Esophagus squamous epithelium (tissue), 5 donors: Measurements from ENCODE around the gene CRYZL1. TPM values are rescaled to one million over a fixed set of nuclear protein-coding genes. Genes with fewer than 3 reads are reported as not detected.

Source experiments
- DNase-seq: peaks from one replicate; lab custom pipeline; 2025; lab: John Stamatoyannopoulos, UW
- H3K27ac ChIP-seq, 4 donors: fragments of 200-600 bp; sonication (generic); one replicate each; pipeline ENCODE4 v1.5.1; 2016 to 2019; ENCODE audit warnings: mild to moderate bottlenecking in 1 of 4
- H3K27me3 ChIP-seq, 4 donors: fragments of 200-600 bp; sonication (generic); 1 replicate in 3 of 4; 2 replicates in 1 of 4; pipeline versions ENCODE4 v1.5.1 to v1.6.0; 2017 to 2021; ENCODE audit warnings: antibody characterized with exemption in 1 of 4
- H3K36me3 ChIP-seq, 3 donors: fragments of 200-600 bp; sonication (generic); one replicate each; pipeline ENCODE4 v1.5.1; 2016 to 2019
- H3K4me1 ChIP-seq, 3 donors: fragments of 200-600 bp; sonication (generic); one replicate each; pipeline ENCODE4 v1.5.1; 2017 to 2019
- H3K4me3 ChIP-seq, 4 donors: fragments of 200-600 bp; sonication (generic); 1 replicate in 3 of 4; 2 replicates in 1 of 4; pipeline ENCODE4 v1.5.1; 2016 to 2019; ENCODE audit warnings: mild to moderate bottlenecking in 2 of 4, moderate library complexity in 1 of 4
- H3K9me3 ChIP-seq, 3 donors: fragments of 200-600 bp; sonication (generic); one replicate each; pipeline ENCODE4 v1.5.1; 2016 to 2019
- CTCF ChIP-seq, 6 experiments: fragments of 450-650 bp in 4 of 6; fragments of 200-600 bp in 2 of 6; sonication (generic) in 2 of 6; IDR thresholded peaks; one replicate each; pipeline ENCODE4 v1.5.1; 2016 to 2019; ENCODE audit warnings: antibody characterized with exemption in 6 of 6, mild to moderate bottlenecking in 4 of 6, moderate library complexity in 4 of 6
- POLR2A ChIP-seq, 4 donors: fragments of 450-650 bp; IDR thresholded peaks; one replicate each; pipeline ENCODE4 v1.6.1; 2017; ENCODE audit warnings: antibody characterized with exemption in 4 of 4, mild to moderate bottlenecking in 4 of 4, moderate library complexity in 3 of 4
- WGBS, 2 donors: methylation state at CpG; one replicate each; pipeline ENCODE4 v1.1.5; 2018; 5-methylcytosine and 5-hydroxymethylcytosine counted together
- intact Hi-C: fragments of 100-400 bp; cut with DNase I; formaldehyde crosslinking; loops from one replicate; pipeline ENCODE4 v1.15.0; 2022
- total RNA-seq, 4 donors: library from RNA; depleted of rRNA; stranded (reverse); fragments of >200 nt; gene quantifications; one replicate each; pipeline ENCODE4 v1.1.0, GENCODE V29; 2016
- donor health status: DM: yes; HTN: yes; CAD: no.

The CRYZL1 gene
- total RNA-seq, 4 donors from 2014 or later: 7.9 to 25.7 (median 15.3) TPM

GRCh38 chr21:33661146-33661545, 19.6 kb upstream of the CRYZL1 start:
- TF ChIP-seq CTCF (IDR thresholded peaks at IDR 0.05) (no peak), POLR2A (IDR thresholded peaks at IDR 0.05) (no peak)
- 65 to 82% methylated on average over 1 of the region's 1 CpG for WGBS, 2 donors
- Histone ChIP-seq H3K27ac (no peak overlapping the region), H3K4me1 (peaks cover 0 to 48% (median 7%) of the 10 kb centered on the region in 3 donors), H3K9me3 (no peaks in the 10 kb centered on the region), H3K4me3 (no peak overlapping the region), H3K27me3 (no peaks in the 10 kb centered on the region), H3K36me3 (no peaks in the 10 kb centered on the region)
- intact Hi-C loops: no loop called here
- DNase-seq: no peak

DNA sequence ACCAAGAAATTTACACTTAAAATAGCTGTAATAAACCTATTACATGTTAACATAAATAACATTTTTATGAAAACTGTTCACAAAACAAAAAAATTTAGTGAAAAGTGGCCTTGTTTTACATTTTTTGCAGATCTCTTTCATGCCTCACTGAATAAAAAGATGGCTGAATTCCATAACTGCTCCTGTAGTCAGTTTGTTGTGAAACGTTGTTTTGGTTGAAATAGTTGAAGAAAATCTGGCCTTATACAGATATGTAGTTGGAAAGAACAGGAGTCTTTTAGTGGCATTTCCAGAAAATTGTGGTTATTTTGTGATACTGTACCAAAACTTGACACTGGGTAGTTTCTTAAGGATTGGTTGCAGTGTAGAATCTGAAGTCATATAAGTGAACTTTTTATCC, 18.9 kb upstream of the CRYZL1 start:
- Histone ChIP-seq H3K27ac (peak overlapping the region in 1 of 4 donors; percentile 12), H3K9me3 (no peaks in the 10 kb centered on the region), H3K27me3 (no peaks in the 10 kb centered on the region), H3K36me3 (no peaks in the 10 kb centered on the region), H3K4me3 (no peak overlapping the region), H3K4me1 (peaks cover 0 to 55% (median 14%) of the 10 kb centered on the region in 3 donors)
- no peak for TF ChIP-seq POLR2A (IDR thresholded peaks at IDR 0.05)
- TF ChIP-seq CTCF (IDR thresholded peaks at IDR 0.05): no peak
- no peak for DNase-seq
- intact Hi-C loops: no loop called here
- WGBS, 2 donors: 19 to 33% methylated on average over 1 of the region's 1 CpG

- WGBS, 2 donors: 100% methylated on average over 1 of the region's 1 CpG
- H3K36me3 ChIP-seq: no peaks in the 10 kb centered on the region
- no peaks in the 10 kb centered on the region for H3K9me3 ChIP-seq
- no peak overlapping the region for H3K4me3 ChIP-seq
- peak overlapping the region in 1 of 4 donors; percentile 12 for H3K27ac ChIP-seq
- no peak for TF ChIP-seq POLR2A (IDR thresholded peaks at IDR 0.05)
- TF ChIP-seq CTCF (IDR thresholded peaks at IDR 0.05): no peak
- no peak for DNase-seq
- peaks cover 0 to 62% (median 16%) of the 10 kb centered on the region in 3 donors for H3K4me1 ChIP-seq
- no peaks in the 10 kb centered on the region for H3K27me3 ChIP-seq
- intact Hi-C loops: no loop called here
These were observed 18.0 kb upstream of the CRYZL1 start for GRCh38 chr21:33659568-33659949.

- Histone ChIP-seq H3K9me3 (no peaks in the 10 kb centered on the region), H3K27me3 (no peaks in the 10 kb centered on the region), H3K4me3 (no peak overlapping the region), H3K4me1 (peaks cover 0 to 64% (median 16%) of the 10 kb centered on the region in 3 donors), H3K27ac (no peak overlapping the region), H3K36me3 (no peaks in the 10 kb centered on the region)
- intact Hi-C loops: no loop called here
- TF ChIP-seq CTCF (IDR thresholded peaks at IDR 0.05) (no peak), POLR2A (IDR thresholded peaks at IDR 0.05) (no peak)
- WGBS, 2 donors: 74 to 84% methylated on average over 6 to 7 of the region's 7 CpGs
- DNase-seq: no peak
These were observed 17.5 kb upstream of the CRYZL1 start for GRCh38 chr21:33658919-33659567.

DNA sequence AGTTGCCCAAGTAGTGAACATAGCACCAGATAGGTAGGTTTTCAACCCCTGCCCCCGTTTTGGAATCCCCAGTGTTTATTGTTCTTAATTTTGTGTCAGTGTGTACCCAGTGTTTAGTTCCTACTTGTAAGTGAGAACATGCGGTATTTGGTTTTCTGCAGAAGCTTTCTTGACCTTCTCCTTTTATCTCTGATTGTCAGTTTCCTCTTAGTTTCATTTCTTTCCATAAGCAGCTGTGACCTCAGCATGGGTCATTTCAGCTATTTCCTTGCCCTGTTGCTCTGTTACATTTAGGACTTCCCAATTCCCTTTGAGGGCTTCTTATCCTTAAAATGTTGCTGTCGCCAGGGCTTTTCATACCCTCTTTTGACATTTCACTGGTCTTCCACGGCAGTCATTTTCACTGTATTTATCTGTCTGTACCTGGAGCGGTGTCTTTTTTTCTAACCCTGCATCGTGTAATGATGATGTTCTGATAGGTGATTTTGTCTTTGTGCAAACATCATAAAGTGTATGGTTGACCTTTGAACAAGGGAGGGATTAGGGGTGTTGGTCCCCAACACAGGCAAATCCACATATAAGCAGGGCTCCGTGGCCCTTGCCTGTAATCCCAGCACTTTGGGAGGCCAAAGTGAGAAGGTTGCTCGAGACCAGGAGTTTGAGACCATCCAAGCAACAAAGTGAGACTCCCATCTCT, 15.7 kb upstream of the CRYZL1 start:
- peak overlapping the region in 2 of 4 donors; percentile 46 to 65 for H3K27ac ChIP-seq
- H3K27me3 ChIP-seq: no peaks in the 10 kb centered on the region
- WGBS, 2 donors: 62 to 67% methylated on average over 8 of the region's 8 CpGs
- intact Hi-C loops: no loop called here
- no peaks in the 10 kb centered on the region for H3K36me3 ChIP-seq
- peaks cover 0 to 59% (median 16%) of the 10 kb centered on the region in 3 donors for H3K4me1 ChIP-seq
- no peak for DNase-seq
- no peaks in the 10 kb centered on the region for H3K9me3 ChIP-seq
- TF ChIP-seq CTCF (IDR thresholded peaks at IDR 0.05) (no peak), POLR2A (IDR thresholded peaks at IDR 0.05) (no peak)
- no peak overlapping the region for H3K4me3 ChIP-seq
